Loucy (cell line): Measurements from ENCODE around the gene MAP3K21.

Experiments used
- CTCF ChIP-seq: fragments of 200-600 bp; sonication (generic); conservative IDR thresholded peaks from 2 replicates; pipeline ENCODE4 v1.5.1; 2014; ENCODE audit warnings: mild to moderate bottlenecking, antibody characterized with exemption, low read length
- EZH2phosphoT487 ChIP-seq: fragments of 200-600 bp; IDR thresholded peaks from 2 replicates; pipeline ENCODE4 v1.6.1; 2018; ENCODE audit warnings: antibody characterized with exemption, mild to moderate bottlenecking, moderate library complexity, borderline replicate concordance

- TF ChIP-seq CTCF (no peak), EZH2phosphoT487 (no peak)
Observed at GRCh38 chr1:233333086-233333485, 5.6 kb downstream of the MAP3K21 start.
